ENCODE measurements around the gene STAG1.

DNA sequence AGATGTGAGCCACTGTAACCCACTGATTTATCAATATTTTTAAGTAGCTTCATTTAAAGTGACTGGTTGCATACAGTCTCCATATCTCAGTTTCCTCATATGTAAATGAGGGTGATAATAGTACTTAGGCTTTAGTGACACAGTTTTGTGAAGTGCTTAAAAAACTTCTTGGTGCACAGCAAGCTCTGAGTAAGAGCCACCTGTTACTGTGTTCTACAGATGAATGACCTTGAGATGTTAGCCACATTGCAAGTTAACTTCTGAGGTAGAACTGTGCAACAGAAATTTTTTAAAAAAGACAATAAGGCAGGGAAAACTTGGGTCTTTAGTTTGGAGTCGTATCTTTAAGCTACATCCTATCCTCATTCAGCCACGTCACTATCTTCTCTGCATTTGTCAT is 458.9 kb downstream of the STAG1 start:
- TF ChIP-seq, protein P1, sequence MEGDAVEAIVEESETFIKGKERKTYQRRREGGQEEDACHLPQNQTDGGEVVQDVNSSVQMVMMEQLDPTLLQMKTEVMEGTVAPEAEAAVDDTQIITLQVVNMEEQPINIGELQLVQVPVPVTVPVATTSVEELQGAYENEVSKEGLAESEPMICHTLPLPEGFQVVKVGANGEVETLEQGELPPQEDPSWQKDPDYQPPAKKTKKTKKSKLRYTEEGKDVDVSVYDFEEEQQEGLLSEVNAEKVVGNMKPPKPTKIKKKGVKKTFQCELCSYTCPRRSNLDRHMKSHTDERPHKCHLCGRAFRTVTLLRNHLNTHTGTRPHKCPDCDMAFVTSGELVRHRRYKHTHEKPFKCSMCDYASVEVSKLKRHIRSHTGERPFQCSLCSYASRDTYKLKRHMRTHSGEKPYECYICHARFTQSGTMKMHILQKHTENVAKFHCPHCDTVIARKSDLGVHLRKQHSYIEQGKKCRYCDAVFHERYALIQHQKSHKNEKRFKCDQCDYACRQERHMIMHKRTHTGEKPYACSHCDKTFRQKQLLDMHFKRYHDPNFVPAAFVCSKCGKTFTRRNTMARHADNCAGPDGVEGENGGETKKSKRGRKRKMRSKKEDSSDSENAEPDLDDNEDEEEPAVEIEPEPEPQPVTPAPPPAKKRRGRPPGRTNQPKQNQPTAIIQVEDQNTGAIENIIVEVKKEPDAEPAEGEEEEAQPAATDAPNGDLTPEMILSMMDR (IDR thresholded peaks at IDR 0.05; ENCODE audit: poor library complexity) = no peak
- TF ChIP-seq EZH2 (IDR thresholded peaks at IDR 0.05; ENCODE audit: borderline replicate concordance) (no peak), EZH2phosphoT487 (IDR thresholded peaks at IDR 0.05; ENCODE audit: low read depth, severe bottlenecking, unreplicated experiment) (no peak)

Measured in hepatocyte (in vitro differentiated cells).